Uterus (tissue), 2 donors: Measurements from ENCODE around the gene CST8.

Experiments
- POLR2A ChIP-seq, 2 donors: fragments of 450-650 bp; IDR thresholded peaks; one replicate each; pipeline ENCODE4 v1.6.1; 2016; ENCODE audit warnings: antibody characterized with exemption in 2 of 2, mild to moderate bottlenecking in 1 of 2, moderate library complexity in 1 of 2
- TF ChIP-seq, protein P1 (sequence below), 4 experiments: fragments of 200-600 bp in 2 of 4; fragments of 450-650 bp in 2 of 4; sonication (generic) in 2 of 4; IDR thresholded peaks; one replicate each; pipeline ENCODE4 v1.5.1; 2016 to 2019; ENCODE audit warnings: antibody characterized with exemption in 4 of 4, mild to moderate bottlenecking in 2 of 4, moderate library complexity in 1 of 4

DNA sequence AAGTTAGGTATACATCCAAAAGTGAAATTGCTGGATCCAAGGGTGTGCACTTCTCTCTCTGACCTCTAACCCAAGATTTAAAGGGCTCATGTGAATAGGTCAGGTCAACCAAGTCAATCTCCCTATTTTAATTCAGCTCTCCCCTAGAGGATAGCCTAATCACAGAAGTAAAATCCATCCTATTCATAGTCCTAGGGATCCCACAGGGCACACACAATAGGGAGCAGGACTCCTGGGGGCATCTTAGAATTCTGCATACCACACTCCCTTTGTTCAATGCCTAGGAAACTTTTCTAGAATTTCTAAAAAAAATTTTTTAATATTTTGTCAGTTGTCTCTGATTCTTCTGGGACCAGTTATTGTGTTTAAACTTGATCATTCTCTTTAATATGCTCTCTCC is 42.2 kb downstream of the CST8 start:
- TF ChIP-seq, protein P1, sequence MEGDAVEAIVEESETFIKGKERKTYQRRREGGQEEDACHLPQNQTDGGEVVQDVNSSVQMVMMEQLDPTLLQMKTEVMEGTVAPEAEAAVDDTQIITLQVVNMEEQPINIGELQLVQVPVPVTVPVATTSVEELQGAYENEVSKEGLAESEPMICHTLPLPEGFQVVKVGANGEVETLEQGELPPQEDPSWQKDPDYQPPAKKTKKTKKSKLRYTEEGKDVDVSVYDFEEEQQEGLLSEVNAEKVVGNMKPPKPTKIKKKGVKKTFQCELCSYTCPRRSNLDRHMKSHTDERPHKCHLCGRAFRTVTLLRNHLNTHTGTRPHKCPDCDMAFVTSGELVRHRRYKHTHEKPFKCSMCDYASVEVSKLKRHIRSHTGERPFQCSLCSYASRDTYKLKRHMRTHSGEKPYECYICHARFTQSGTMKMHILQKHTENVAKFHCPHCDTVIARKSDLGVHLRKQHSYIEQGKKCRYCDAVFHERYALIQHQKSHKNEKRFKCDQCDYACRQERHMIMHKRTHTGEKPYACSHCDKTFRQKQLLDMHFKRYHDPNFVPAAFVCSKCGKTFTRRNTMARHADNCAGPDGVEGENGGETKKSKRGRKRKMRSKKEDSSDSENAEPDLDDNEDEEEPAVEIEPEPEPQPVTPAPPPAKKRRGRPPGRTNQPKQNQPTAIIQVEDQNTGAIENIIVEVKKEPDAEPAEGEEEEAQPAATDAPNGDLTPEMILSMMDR (IDR thresholded peaks at IDR 0.05), result no peak
- TF ChIP-seq POLR2A (IDR thresholded peaks at IDR 0.05), result no peak
